Spinal cord (tissue), 10 donors: ENCODE measurements around the gene KCNA2. TPM values are rescaled to one million over a fixed set of nuclear protein-coding genes. Genes with fewer than 3 reads are reported as not detected.

Source experiments
- DNase-seq, 6 donors: peaks; one replicate each; pipeline versions ENCODE4 v3.0.0 to v3.0.0-alpha.2; 2013 to 2015; ENCODE audit warnings: low spot score in 6 of 6, low read depth in 4 of 6
- H3K27ac ChIP-seq: one replicate; pipeline ENCODE4 v1.5.1; 2013; ENCODE audit warnings: low read depth, low read length, control low read depth
- H3K27me3 ChIP-seq: one replicate; pipeline ENCODE4 v1.6.1; 2013; ENCODE audit warnings: low read length; ENCODE audit not compliant: control insufficient read depth, insufficient read depth
- H3K36me3 ChIP-seq: one replicate; pipeline ENCODE4 v1.6.1; 2013; ENCODE audit warnings: low read length; ENCODE audit not compliant: control insufficient read depth, insufficient read depth
- H3K4me1 ChIP-seq: one replicate; pipeline ENCODE4 v1.6.1; 2013; ENCODE audit warnings: low read length; ENCODE audit not compliant: control insufficient read depth, insufficient read depth
- H3K4me3 ChIP-seq: one replicate; pipeline ENCODE4 v1.5.1; 2013; ENCODE audit warnings: low read depth, low read length, control low read depth
- H3K9me3 ChIP-seq: one replicate; pipeline ENCODE4 v1.6.1; 2013; ENCODE audit warnings: low read length; ENCODE audit not compliant: control insufficient read depth, insufficient read depth
- WGBS: methylation state at CpG from one replicate; pipeline ENCODE4 v1.1.5; 2013; ENCODE audit warnings: missing lambda C conversion rate; ENCODE audit not compliant: insufficient coverage; 5-methylcytosine and 5-hydroxymethylcytosine counted together
- polyA plus RNA-seq, 2 donors: library from polyadenylated mRNA; unstranded; fragments of 120-200 nt; gene quantifications; one replicate each; pipeline ENCODE4 v1.2.1, GENCODE V29; 2013; ENCODE audit not compliant: insufficient read length in 2 of 2
- total RNA-seq, 2 donors: library from RNA; depleted of rRNA in 1 of 2; stranded (reverse); fragments of 120-200 nt in 1 of 2; fragments of >200 nt in 1 of 2; gene quantifications; one replicate each; pipeline versions ENCODE4 v1.2.3 to v1.2.4, GENCODE V29; 2013 to 2014
- donor health status: healthy.

Gene KCNA2
- total and polyA plus RNA-seq, 4 donors = 10.2 to 36.6 (median 22.1) TPM

- Histone ChIP-seq H3K9me3 (no peaks in the 10 kb centered on the region), H3K27ac (no peak overlapping the region), H3K27me3 (peaks cover 3% of the 10 kb centered on the region), H3K4me3 (no peak overlapping the region), H3K4me1 (peaks cover 16% of the 10 kb centered on the region), H3K36me3 (no peaks in the 10 kb centered on the region)
- 92% methylated on average over 3 of the region's 6 CpGs for WGBS
- DNase-seq = no peak
Observed at GRCh38 chr1:110638556-110638955, 32.4 kb upstream of the KCNA2 start.

DNA sequence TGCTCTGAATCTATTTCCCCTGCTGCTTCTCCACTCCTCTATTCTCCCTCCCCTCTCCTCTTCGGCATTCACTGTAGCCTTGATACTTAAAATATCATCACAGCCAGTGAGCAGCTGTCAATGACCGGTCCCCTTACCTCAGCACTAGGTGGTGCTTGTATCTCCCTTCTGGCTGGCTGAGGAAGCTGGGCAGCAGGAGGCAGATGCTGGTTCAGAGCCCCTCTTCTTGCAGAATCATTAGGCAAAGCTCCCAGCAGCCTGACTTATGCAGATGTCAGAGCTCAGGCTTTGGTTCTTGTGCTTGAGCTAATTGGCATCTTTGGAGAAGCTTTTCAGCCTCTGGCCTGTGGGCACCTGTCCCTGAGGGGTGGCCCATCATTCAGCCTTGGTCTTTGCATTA is 31.9 kb upstream of the KCNA2 start:
- no peak overlapping the region for H3K4me3 ChIP-seq
- H3K4me1 ChIP-seq = peaks cover 16% of the 10 kb centered on the region
- no peaks in the 10 kb centered on the region for H3K36me3 ChIP-seq
- no peaks in the 10 kb centered on the region for H3K9me3 ChIP-seq
- H3K27ac ChIP-seq = no peak overlapping the region
- WGBS = 77% methylated on average over 2 of the region's 2 CpGs
- H3K27me3 ChIP-seq = peaks cover 3% of the 10 kb centered on the region
- DNase-seq = peak in 1 of 6 donors; percentile 60

- Histone ChIP-seq H3K4me3 (no peak overlapping the region), H3K9me3 (no peaks in the 10 kb centered on the region), H3K27ac (no peak overlapping the region), H3K27me3 (peaks cover 3% of the 10 kb centered on the region), H3K36me3 (no peaks in the 10 kb centered on the region), H3K4me1 (peaks cover 16% of the 10 kb centered on the region)
- 41% methylated on average over 3 of the region's 3 CpGs for WGBS
- DNase-seq = no peak
Observed at GRCh38 chr1:110637475-110637874, 31.3 kb upstream of the KCNA2 start.

DNA sequence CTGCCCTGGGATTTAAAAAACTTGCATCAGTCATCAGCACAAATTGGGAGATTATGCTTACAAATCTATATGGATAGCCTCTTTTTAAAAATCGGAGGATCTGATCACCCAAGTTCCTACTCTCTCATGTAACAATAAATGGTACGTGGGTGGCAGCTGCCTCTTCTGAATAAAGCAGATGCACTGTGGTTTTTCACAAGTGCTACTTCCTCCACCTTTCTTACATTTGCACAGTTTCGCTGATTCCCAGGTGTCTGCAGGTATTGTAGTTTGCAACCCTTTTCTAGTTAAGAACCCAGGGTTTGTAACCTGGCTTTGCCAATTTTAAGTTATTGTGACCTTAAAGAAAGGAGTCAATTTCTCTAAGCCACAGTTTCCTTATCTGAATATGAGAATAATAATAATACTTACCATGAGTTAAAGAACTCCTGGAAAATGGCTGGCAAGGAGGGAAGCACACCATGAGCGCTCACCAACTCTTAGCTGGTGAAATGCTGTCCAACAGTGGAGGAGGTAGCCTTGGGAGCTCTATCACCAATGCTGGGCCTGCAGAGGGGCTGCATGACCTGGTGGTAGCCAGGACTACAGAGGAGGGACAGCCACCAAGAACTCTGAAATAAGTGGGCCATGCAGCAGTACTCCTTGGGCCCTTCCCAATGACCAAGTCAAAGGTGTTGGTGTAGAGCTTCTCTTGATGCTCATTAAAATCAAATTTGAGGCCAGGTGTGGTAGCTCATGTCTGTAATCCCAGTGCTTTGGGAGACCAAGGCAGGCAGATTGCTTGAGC is 30.2 kb upstream of the KCNA2 start:
- no peak for DNase-seq
- 92% methylated on average over 3 of the region's 4 CpGs for WGBS
- Histone ChIP-seq H3K9me3 (no peaks in the 10 kb centered on the region), H3K27ac (no peak overlapping the region), H3K36me3 (no peaks in the 10 kb centered on the region), H3K4me3 (no peak overlapping the region), H3K27me3 (peaks cover 12% of the 10 kb centered on the region), H3K4me1 (peaks cover 16% of the 10 kb centered on the region)

DNA sequence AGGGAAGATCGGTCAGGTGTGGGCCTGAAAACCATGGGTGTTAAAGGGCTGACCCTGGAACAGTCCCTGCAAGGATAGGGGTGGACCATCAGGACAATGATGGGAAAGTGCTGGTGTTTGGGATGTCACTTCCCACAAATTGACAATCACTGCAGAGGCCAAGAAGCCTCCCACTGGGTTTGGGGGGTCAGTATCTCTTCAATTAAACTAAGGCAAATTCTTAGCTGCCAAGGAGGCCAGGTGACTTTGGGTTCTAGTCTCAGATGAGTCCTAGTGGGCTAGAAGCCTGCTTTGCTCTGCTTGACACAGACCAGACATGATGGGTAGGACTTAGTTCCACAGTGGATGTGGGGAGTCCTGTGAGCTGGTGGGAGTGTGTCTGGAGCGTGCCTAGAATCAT is 29.3 kb upstream of the KCNA2 start:
- H3K4me3 ChIP-seq = no peak overlapping the region
- H3K27me3 ChIP-seq = peaks cover 18% of the 10 kb centered on the region
- peaks cover 16% of the 10 kb centered on the region for H3K4me1 ChIP-seq
- WGBS = 100% methylated on average over 1 of the region's 2 CpGs
- no peaks in the 10 kb centered on the region for H3K36me3 ChIP-seq
- no peaks in the 10 kb centered on the region for H3K9me3 ChIP-seq
- DNase-seq = no peak
- H3K27ac ChIP-seq = no peak overlapping the region

GRCh38 chr1:110634455-110635311 is 28.5 kb upstream of the KCNA2 start:
- no peaks in the 10 kb centered on the region for H3K36me3 ChIP-seq
- no peak overlapping the region for H3K4me3 ChIP-seq
- H3K4me1 ChIP-seq = peaks cover 16% of the 10 kb centered on the region
- no peak overlapping the region for H3K27ac ChIP-seq
- peaks cover 17% of the 10 kb centered on the region for H3K27me3 ChIP-seq
- peak; percentile 41 to 86 (median 56) for DNase-seq
- H3K9me3 ChIP-seq = no peaks in the 10 kb centered on the region
- WGBS = 27% methylated on average over 5 of the region's 7 CpGs

DNA sequence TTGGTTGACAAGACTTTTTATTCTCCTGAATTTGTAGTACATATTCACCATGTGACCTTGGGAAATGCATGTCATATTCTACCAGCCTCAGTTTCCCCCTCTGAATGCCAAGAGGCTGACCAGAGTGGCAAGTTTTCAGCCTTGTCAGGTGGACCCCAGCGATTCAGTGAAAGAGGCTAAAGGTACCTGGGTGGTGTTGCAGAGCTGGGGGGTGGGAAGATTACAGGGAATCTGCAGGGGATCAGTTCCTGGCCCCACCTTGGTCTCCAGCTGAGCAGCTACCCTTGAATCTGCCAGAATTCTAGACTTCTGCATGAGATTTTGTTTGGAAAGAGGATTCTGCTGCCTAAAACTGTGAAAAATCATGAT is 27.9 kb upstream of the KCNA2 start:
- no peaks in the 10 kb centered on the region for H3K9me3 ChIP-seq
- no peak for DNase-seq
- peaks cover 17% of the 10 kb centered on the region for H3K27me3 ChIP-seq
- no peak overlapping the region for H3K27ac ChIP-seq
- no peaks in the 10 kb centered on the region for H3K36me3 ChIP-seq
- peaks cover 16% of the 10 kb centered on the region for H3K4me1 ChIP-seq
- 100% methylated on average over 1 of the region's 1 CpG for WGBS
- H3K4me3 ChIP-seq = no peak overlapping the region

GRCh38 chr1:110633646-110634030 is 27.5 kb upstream of the KCNA2 start:
- H3K36me3 ChIP-seq = no peaks in the 10 kb centered on the region
- H3K4me1 ChIP-seq = peaks cover 16% of the 10 kb centered on the region
- 83% methylated on average over 2 of the region's 2 CpGs for WGBS

GRCh38 chr1:110631836-110632620 is 25.9 kb upstream of the KCNA2 start:
- Histone ChIP-seq H3K4me3 (no peak overlapping the region), H3K27ac (no peak overlapping the region), H3K4me1 (peaks cover 7% of the 10 kb centered on the region), H3K27me3 (peaks cover 17% of the 10 kb centered on the region), H3K9me3 (no peaks in the 10 kb centered on the region), H3K36me3 (no peaks in the 10 kb centered on the region)
- WGBS = 82% methylated on average over 6 of the region's 6 CpGs
- DNase-seq = no peak

More at GRCh38 chr1:110633646-110634030, 27.5 kb upstream of the KCNA2 start:
- H3K27me3 ChIP-seq = peaks cover 17% of the 10 kb centered on the region
- no peak overlapping the region for H3K4me3 ChIP-seq
- H3K27ac ChIP-seq = no peak overlapping the region
- H3K9me3 ChIP-seq = no peaks in the 10 kb centered on the region
- DNase-seq = no peak
